DMS114 treated with DMSO at 0.1 percent for 48 hours (cell line): ENCODE measurements around the gene IBTK.
"Not testable (repeated sequence)": the region's sequence is repeated elsewhere in the genome, so short reads cannot be mapped to it uniquely, and the experiment has no call there.

ENCODE experiments used
- DNase-seq: peaks from one replicate; lab custom pipeline; 2025; ENCODE audit not compliant: unreplicated experiment; lab: John Stamatoyannopoulos, UW

Gene IBTK

GRCh38 chr6:82178077-82178758 lies 69.3 kb downstream of the IBTK start:
- DNase-seq, result no peak

- no peak for DNase-seq
Observed at GRCh38 chr6:82176616-82177015, 70.9 kb downstream of the IBTK start.

- no peak for DNase-seq
Observed at GRCh38 chr6:82172594-82172993, 75.0 kb downstream of the IBTK start.

GRCh38 chr6:82169138-82169876 lies 78.2 kb downstream of the IBTK start:
- no peak for DNase-seq

GRCh38 chr6:82166493-82166892 lies 81.1 kb downstream of the IBTK start:
- DNase-seq, result no peak

- DNase-seq, result no peak
Observed at GRCh38 chr6:82160255-82160990, 87.1 kb downstream of the IBTK start.

GRCh38 chr6:82152786-82153185 lies 94.8 kb downstream of the IBTK start:
- DNase-seq, result not testable (repeated sequence)

- DNase-seq, result not testable (repeated sequence)
Observed at GRCh38 chr6:82151147-82151546, 96.4 kb downstream of the IBTK start.

GRCh38 chr6:82145926-82146452 lies 101.6 kb downstream of the IBTK start:
- no peak for DNase-seq

- no peak for DNase-seq
Observed at GRCh38 chr6:82144852-82145340, 102.6 kb downstream of the IBTK start.

- no peak for DNase-seq
Observed at GRCh38 chr6:82144007-82144851, 103.3 kb downstream of the IBTK start.

- DNase-seq, result no peak
Observed at GRCh38 chr6:82143041-82143481, 104.5 kb downstream of the IBTK start.

GRCh38 chr6:82142524-82142923 lies 105.0 kb downstream of the IBTK start:
- DNase-seq, result no peak

GRCh38 chr6:82138075-82138791 lies 109.3 kb downstream of the IBTK start:
- DNase-seq, result no peak

GRCh38 chr6:82131441-82131840 lies 116.1 kb downstream of the IBTK start:
- no peak for DNase-seq

- no peak for DNase-seq
Observed at GRCh38 chr6:82129797-82130196, 117.7 kb downstream of the IBTK start.

GRCh38 chr6:82128973-82129372 lies 118.6 kb downstream of the IBTK start:
- not testable (repeated sequence) for DNase-seq

- DNase-seq, result no peak
Observed at GRCh38 chr6:82123632-82124031, 123.9 kb downstream of the IBTK start.
